ENCODE measurements around the gene FNDC3A.

FNDC3A gene

DNA sequence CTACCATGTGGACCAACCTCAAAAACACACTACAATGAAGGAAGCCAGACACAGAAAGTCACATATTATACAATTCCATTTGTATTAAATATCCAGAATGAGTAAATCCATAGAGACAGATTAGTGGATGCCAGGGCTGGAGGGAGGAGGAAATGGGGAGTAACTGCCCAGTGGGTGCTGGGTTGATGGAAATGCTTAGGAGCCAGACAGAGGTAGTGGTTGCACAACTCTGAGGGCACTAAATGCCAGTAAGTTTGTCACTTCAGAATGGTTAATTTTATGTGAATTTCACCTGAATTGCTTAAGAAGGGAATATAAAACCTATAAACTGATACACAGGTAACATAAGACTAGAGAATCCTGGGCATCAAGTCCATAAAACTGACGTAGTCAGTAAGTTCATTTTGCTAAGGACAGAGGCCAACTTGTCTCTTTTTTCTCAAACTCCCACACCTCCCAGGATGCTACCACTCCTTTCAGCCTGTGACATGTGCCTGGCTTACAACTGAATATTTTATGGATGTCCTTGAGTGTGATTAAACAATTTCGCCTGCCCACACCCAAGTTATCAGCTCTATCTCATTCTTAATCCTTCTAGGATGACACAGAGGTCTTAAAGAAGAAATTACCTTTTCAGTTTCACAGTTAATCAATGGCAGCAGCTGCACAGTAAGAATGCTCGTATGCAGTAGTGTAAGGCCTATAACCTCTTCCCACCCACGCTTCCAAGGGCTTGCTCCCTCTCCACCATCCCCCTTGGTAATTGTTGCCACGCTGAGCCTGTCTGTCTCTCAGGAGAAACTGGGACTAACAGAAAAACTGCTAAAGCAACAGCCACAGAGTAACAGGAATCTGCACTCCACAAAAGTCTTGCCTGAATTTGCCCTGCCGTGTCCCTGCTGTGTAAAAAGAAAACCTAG, 238.5 kb downstream of the FNDC3A start:
- in situ Hi-C loops (cut with MboI; ENCODE audit: low sequenced_read_pairs), result no loop called here

DNA sequence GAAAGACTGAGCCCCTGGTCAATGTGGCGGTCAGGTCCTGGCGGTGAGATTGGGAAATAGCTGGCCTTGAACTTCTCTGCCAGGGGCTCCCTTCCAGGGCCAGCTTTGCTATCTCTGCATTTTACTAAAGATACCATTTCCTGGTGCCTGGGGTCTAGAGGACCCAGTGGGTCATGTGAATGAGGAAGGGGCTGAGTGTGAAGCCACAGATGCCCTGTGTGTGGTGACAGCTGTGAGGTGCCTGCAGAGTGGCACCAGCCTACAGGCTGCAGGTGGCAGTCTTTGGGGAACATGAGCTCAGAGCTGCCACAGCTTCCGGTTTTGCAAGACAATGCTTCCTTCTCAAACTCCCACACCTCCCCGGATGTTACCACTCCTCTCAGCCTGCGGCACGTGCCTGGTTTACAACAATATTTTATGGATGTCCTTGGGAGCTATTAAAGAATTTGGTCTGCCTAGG, 239.2 kb downstream of the FNDC3A start:
- in situ Hi-C loops (cut with MboI; ENCODE audit: low sequenced_read_pairs), result no loop called here

DNA sequence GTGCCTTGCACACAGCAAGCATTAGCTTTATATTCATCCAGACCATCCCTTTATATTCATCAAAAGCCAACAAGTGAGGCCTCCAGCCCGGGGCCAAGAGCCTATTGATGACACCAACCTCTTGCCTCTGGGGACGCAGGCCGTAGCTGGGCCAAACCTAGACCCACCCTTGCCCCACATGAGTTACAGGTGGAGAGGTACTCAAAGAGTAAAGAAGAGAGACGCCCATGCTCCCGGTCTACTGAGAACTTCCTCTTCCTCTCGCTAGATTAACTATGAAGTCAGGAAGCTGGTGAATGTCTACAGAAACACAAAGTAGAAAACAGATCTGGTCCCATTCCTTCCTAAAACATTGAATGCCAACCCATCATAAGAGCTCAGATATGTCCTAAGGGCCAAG, 240.6 kb downstream of the FNDC3A start:
- in situ Hi-C loops (cut with MboI; ENCODE audit: low sequenced_read_pairs), result no loop called here

DNA sequence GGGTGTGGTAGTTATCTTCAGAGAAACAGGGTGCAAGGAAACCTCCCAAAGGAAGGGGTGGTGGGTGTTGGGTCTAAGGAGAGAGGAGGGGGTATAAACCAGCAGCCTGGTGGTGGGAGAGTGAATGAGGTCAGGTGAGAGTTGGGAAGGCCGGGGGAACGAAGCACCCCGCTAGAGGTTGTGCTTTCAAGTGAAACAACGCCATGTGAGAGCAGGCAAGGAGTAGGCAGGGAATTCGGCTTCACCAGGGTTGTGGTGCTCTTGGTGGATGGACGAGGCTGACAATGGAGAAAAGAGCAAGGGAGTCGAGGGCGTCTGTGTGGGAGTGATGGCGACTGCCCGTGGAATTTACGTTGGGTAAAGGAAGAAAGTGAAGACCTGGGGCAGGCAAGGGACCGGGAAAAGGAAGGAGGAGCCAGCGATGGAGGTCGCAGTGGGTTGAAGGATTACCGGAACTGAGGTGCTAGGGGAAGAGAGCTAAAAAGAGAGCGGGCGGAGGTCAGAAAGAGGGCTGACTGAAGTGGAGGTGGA, 242.3 kb downstream of the FNDC3A start:
- in situ Hi-C loops (cut with MboI; ENCODE audit: low sequenced_read_pairs), result no loop called here

DNA sequence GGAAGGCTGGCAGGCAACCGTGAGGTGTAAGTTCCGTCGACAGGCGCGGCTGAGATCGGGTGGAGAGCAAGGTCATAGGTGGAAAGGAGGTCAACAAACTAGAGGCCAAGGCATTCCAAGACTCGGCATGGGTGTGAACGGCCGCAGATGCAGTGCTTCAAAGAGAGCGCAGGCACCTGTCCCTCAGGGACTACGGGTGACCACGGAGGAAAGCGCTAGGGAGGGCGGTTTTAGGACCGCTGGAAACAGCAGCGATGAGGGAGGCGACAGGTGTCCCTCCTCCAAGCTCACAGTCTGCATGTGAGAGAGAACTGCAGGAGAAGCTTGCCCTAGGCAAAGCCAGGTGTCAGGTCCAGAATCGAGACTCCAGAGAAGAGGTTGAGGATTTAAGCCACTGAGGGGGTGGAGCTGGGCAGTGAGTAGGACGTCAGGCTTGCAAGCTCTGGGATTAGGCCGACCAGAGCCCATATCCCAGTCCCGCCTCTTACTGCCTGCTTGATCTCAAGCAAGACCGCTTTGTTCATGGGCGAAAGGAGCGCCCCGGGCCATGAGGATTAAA, 242.9 kb downstream of the FNDC3A start:
- in situ Hi-C loops (cut with MboI; ENCODE audit: low sequenced_read_pairs), result no loop called here

DNA sequence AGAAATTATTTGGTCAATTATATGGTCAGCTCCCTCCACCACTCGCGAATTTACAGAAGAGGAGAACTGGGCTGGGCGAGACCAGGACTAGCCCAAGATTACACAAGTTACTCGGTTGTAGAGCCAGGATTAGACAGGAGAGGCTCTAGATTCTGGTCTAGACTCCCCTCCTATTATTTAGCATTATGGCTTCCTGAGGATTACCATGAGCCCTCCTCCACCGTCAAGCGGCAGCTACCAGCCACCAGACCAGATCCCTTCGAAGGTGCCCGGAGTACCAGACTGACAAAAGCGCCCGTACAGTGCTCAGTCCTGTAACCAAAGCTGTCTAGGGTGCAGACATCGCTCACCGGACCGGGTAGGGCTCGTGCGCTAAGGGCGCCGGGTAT, 243.9 kb downstream of the FNDC3A start:
- in situ Hi-C loops (cut with MboI; ENCODE audit: low sequenced_read_pairs), result no loop called here

DNA sequence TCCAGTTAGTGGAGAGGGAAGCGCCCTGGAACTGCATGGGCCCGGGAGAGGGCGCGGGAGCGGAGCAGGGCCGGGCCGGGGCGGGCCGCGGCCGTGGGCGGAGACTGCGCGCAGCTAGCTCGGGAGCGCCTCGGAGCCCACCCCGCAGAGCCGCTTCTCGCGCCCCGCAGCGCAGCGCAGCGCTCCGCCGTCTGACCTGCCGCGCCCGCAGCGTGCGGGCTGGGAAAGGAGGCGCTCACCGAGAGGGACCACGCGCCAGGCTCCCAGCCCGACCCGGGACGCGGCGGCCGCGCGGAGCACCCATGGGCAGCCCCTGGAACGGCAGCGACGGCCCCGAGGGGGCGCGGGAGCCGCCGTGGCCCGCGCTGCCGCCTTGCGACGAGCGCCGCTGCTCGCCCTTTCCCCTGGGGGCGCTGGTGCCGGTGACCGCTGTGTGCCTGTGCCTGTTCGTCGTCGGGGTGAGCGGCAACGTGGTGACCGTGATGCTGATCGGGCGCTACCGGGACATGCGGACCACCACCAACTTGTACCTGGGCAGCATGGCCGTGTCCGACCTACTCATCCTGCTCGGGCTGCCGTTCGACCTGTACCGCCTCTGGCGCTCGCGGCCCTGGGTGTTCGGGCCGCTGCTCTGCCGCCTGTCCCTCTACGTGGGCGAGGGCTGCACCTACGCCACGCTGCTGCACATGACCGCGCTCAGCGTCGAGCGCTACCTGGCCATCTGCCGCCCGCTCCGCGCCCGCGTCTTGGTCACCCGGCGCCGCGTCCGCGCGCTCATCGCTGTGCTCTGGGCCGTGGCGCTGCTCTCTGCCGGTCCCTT, 244.5 kb downstream of the FNDC3A start, which contains the start of gene MLNR:
Gene MLNR, plus strand, starts transcription at position 303 of the 820 bp plus-strand sequence. Its CDS starts 0 bp downstream, at position 303.
- in situ Hi-C loops (cut with MboI; ENCODE audit: low sequenced_read_pairs), result no loop called here

DNA sequence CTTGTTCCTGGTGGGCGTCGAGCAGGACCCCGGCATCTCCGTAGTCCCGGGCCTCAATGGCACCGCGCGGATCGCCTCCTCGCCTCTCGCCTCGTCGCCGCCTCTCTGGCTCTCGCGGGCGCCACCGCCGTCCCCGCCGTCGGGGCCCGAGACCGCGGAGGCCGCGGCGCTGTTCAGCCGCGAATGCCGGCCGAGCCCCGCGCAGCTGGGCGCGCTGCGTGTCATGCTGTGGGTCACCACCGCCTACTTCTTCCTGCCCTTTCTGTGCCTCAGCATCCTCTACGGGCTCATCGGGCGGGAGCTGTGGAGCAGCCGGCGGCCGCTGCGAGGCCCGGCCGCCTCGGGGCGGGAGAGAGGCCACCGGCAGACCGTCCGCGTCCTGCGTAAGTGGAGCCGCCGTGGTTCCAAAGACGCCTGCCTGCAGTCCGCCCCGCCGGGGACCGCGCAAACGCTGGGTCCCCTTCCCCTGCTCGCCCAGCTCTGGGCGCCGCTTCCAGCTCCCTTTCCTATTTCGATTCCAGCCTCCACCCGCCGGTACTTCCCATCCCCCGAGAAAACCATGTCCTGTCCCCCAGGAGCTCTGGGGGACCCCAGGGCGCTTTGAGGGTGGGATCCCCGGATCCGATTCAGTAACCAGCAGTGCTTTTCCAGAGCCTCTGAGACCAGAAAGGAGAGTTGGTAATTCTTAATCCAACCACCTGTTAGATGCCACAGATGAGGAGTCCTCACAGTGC, 245.3 kb downstream of the FNDC3A start:
- in situ Hi-C loops (cut with MboI; ENCODE audit: low sequenced_read_pairs), result no loop called here

DNA sequence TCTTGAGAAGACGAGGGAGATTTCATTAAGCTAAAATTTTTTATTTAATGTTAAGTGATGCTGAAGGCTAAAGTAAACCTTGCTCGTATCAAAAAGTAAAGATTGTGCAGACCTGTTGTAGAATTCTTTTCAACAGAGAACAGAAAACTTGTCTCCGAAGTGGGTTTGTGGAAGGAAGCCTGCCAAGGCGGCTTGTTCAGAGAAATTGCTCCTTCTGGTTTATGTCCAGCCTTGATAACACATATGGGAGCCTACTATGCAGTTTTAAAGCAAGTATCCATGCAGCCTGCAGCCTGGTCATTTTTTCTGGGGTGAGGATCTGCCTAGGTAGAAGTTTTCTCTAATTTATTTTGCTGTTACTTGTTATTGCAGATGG, 245.9 kb downstream of the FNDC3A start:
- in situ Hi-C loops (cut with MboI; ENCODE audit: low sequenced_read_pairs), result no loop called here

DNA sequence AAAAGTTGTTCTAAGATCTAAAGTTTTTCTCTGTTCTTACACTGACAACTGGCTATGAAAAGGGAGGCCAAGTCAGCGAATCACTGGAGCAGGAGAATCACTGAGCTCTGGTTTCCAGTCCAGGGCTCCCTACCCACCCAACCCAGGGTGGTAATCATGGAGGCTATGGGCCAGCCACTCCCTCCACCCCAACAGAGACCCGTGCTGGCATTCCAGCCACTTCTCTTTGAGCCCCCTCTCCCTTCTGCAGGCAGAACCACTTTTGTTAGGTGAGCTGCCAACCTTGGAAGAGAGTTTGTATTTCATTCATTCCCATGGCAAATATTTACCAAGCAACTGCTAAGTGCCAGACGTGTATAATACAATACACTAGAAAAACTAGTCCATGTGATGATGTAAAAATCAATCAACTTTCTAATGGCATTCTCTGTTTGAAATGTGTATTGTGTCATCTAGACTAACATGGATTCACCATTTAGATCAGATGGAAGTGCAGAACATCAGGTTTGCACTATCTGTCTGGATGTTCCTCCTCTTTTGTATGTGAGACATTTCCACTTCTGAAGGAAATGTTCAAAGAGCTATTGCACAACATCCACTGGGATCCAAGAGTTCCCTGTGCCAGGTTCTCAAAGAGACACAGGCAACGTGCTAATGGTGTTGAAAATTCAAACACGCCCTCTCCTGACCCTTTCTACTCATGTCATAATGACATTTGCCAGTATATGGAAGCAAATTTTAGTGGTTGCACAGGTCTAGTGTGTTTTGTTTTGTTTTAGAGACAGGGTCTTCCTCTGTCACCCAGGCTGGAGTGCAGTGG, 249.7 kb downstream of the FNDC3A start:
- in situ Hi-C loops (cut with MboI; ENCODE audit: low sequenced_read_pairs), result no loop called here

DNA sequence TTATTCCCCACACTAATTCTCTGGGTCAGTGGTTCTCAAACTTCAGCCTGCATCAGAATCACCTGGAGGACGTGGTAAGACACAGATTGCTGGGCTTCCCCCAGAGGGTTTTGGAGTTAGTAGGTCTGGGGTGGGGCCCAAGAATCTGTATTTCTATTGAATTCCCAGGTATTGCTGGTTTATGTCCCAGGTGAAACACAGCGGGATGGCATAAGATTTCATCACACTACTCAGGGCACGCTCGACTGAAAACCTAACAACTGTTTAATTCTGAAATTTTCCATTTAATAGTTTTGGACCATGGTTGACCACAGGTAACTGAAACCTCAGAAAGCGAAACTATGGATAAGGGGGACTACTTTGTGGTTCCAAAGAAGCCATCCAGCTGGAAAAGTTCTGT, 250.9 kb downstream of the FNDC3A start:
- in situ Hi-C loops (cut with MboI; ENCODE audit: low sequenced_read_pairs), result no loop called here

DNA sequence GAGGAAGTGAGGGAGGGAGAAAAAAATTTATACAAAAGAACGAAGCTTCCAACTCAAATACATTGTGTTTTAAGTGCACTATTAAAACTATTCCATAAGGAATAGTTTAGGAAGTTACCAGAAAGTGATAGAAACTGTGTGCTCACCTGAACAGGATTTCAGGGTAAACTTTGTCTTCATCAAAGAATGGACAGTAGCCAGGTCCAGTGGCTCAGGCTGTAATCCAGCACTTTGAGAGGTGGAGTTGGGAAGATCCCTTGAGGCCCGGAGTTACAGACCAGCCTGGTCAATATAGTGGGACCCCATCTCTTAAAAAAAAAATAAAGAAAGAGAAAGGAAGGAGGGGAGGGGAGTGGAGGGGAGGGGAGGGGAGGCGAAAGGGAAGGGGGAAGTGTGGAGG, 259.0 kb downstream of the FNDC3A start:
- in situ Hi-C loops (cut with MboI; ENCODE audit: low sequenced_read_pairs), result no loop called here

DNA sequence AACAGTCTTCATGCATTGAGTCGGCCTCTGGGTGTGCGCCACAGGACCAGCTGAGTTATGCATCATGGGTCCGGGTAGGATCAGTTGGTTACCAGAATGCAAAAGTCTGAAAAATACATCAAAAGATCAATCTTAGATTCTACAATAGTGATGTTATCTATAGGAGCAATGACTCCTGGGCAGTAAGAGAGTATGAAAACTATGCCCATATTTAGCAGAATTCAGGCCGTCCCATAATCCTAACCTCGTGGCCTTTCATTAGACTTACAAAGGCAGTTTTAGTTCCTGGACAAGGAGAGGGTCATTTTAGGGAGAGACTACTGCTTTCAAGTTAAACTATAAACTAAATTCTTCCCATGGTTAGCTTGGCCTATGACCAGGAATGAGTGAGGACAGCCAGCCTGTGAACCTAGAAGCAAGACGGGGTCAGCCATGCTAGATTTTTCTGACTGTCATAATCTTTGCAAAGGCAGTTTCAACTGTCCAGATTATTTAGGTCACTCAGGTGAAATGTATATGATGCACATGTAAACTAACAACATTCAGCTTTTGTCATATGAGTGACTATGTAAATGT, 260.2 kb downstream of the FNDC3A start:
- in situ Hi-C loops (cut with MboI; ENCODE audit: low sequenced_read_pairs), result no loop called here

DNA sequence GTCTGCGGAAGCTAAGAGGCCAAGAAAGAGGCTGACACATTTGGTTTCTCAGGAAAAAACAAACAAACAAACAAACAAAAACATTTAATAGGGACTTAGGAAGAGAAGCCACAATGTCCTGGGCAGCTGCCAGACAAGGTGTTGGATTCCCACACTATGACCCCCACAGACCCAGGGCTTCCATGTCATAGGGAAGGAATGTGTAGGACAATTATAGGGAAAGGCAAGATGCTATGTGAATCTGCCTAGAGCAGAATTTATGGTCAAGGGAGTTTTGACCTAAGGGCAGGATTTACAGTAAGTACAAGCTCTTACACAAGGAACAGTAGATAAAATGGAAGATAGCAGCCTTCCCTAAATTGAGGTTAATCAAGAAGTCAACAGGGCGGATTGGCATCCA, 262.9 kb downstream of the FNDC3A start:
- in situ Hi-C loops (cut with MboI; ENCODE audit: low sequenced_read_pairs), result no loop called here

DNA sequence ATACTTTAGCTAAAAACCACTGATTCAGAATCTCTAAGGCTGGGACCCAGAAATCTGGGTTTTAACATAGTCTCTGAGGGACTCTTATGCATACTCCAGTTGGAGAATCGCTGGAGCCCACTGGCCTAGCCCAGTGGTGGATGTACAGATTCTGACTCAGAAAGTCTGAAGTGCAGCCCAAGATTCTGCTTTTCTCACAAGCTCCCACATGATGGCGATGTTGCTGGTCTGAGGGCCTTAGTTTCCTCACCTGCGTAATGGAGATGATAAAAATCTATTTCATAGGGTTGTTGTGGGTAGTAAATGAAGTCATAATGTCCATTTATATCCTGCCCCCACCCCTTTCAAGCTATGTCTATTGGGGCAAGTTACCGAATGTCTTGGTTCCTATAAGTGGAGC, 264.3 kb downstream of the FNDC3A start:
- in situ Hi-C loops (cut with MboI; ENCODE audit: low sequenced_read_pairs), result no loop called here

DNA sequence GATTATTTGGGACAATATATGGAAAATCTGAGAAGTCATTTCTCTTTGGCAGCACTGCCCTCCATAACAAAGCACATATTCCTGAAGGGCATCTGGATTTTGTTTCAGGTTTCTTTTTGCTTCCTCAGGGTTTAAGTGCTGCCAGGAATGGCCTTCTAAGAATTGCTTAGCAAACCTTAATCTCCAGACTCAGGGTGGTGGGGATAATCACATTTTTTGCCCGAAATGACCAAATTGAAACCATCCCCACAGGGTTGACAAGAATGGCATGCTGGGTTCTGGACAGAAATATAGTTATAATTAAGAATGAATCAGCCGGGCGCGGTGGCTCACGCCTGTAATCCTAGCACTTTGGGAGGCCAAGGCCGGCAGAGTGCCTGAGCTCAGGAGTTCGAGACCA, 265.6 kb downstream of the FNDC3A start:
- in situ Hi-C loops (cut with MboI; ENCODE audit: low sequenced_read_pairs), result no loop called here

DNA sequence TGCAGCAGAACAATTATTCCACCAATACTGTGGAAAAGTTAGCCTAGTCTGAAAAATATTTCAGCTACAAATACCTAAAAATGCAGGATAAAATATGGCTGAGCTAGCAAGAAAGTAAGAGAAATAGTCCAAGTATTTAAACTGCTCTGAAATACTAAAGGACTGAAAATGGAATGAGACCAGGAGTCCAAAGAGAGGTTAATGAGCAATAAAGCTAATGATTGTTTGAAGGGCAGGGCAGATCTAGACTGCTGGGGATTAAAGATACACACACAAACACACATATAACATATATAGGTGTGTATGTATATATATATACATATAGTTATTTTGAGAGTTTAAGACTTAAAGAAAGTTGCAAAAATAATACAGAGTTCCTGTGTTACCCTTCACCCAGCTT, 269.4 kb downstream of the FNDC3A start:
- in situ Hi-C loops (cut with MboI; ENCODE audit: low sequenced_read_pairs), result no loop called here

DNA sequence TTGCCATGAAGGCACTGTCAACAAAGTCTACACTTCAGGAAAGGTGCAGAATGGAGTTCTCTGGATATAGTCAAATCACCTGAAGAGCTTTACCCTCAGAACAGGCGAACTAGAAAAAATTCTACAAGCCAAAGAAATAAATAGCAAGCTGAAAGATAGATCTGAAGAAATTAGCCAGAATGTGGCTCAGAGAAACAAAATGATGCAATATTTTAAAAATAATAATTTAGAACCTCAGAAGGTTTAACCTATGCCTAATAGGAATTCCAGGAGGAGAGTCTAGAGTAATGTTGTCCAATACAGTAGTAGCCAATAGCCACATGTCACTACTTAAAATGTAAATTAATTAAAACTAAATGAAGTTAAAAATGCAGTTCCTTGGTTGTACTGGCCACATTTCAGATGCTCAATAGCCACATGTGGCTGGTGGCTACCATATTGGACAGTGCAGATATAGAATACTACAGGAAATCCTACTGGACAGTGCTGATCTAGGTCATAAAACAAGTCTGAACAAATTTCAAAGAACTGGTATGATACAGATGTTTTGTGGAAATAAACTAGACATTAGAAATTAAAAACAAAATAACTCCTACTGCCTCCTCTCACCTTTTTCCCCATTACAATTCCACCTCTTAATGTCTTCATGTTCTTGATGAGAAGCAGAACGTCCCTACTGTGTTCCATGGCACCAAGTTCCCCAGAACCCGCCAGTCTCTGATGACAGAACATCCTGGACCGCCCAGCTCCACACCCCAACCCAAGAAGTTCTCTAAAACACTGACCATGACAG, 271.3 kb downstream of the FNDC3A start:
- in situ Hi-C loops (cut with MboI; ENCODE audit: low sequenced_read_pairs), result no loop called here

Data from HL-60/S4 treated with retinoic acid at 250 ng/mL for 4 days and 3 days (cell line).